ENCODE measurements around the gene LRRTM2. TPM values are rescaled to one million over a fixed set of nuclear protein-coding genes. Genes with fewer than 3 reads are reported as not detected.
A peak's percentile ranks its signal among the peaks of the same experiment; 100 is the strongest.

LRRTM2 gene
- total and polyA plus RNA-seq, 4 donors: 0.08 to 0.71 (median 0.24) TPM; not detected in 1

GRCh38 chr5:138869038-138869437 lies 6.1 kb downstream of the LRRTM2 start:
- peaks cover 0 to 15% (median 4%) of the 10 kb centered on the region in 4 donors for H3K4me1 ChIP-seq (ENCODE audit: control insufficient read depth in 4 of 4, insufficient read depth in 4 of 4, low read length in 3 of 4)
- H3K9ac ChIP-seq (ENCODE audit: low read depth in 1 of 2, low read length in 2 of 2): no peak overlapping the region
- H3K27me3 ChIP-seq (ENCODE audit: control insufficient read depth in 4 of 4, insufficient read depth in 4 of 4, low read length in 3 of 4): no peaks in the 10 kb centered on the region
- H3K27ac ChIP-seq (ENCODE audit: low read depth in 1 of 2, low read length in 2 of 2): no peak overlapping the region
- TF ChIP-seq TAF1 (conservative IDR thresholded peaks at IDR 0.05) (no peak), HNF4A (conservative IDR thresholded peaks at IDR 0.05) (peak in 1 of 2 donors; percentile 12)
- 33% methylated on average over 1 of the region's 1 CpG for WGBS
- H3K36me3 ChIP-seq (ENCODE audit: control insufficient read depth in 4 of 4, insufficient read depth in 3 of 4, low read depth in 1 of 4, low read length in 3 of 4): peaks cover 0 to 2% (median 0%) of the 10 kb centered on the region in 4 donors
- DNase-seq (ENCODE audit: low spot score): no peak
- H3K9me3 ChIP-seq (ENCODE audit: control insufficient read depth in 4 of 4, low read length in 3 of 4): peaks cover 0 to 2% (median 0%) of the 10 kb centered on the region in 4 donors
- no peak overlapping the region for H3K4me3 ChIP-seq (ENCODE audit: low read depth in 1 of 3, low read length in 3 of 3)

GRCh38 chr5:138867011-138867410 lies 8.1 kb downstream of the LRRTM2 start:
- Histone ChIP-seq H3K27ac (ENCODE audit: low read depth in 1 of 2, low read length in 2 of 2) (no peak overlapping the region), H3K36me3 (ENCODE audit: control insufficient read depth in 4 of 4, insufficient read depth in 3 of 4, low read depth in 1 of 4, low read length in 3 of 4) (peaks cover 0 to 5% (median 1%) of the 10 kb centered on the region in 4 donors), H3K4me3 (ENCODE audit: low read depth in 1 of 3, low read length in 3 of 3) (no peak overlapping the region), H3K9me3 (ENCODE audit: control insufficient read depth in 4 of 4, low read length in 3 of 4) (peaks cover 0 to 10% (median 6%) of the 10 kb centered on the region in 4 donors), H3K9ac (ENCODE audit: low read depth in 1 of 2, low read length in 2 of 2) (no peak overlapping the region), H3K27me3 (ENCODE audit: control insufficient read depth in 4 of 4, insufficient read depth in 4 of 4, low read length in 3 of 4) (no peaks in the 10 kb centered on the region), H3K4me1 (ENCODE audit: control insufficient read depth in 4 of 4, insufficient read depth in 4 of 4, low read length in 3 of 4) (peaks cover 0 to 11% (median 4%) of the 10 kb centered on the region in 4 donors)
- WGBS: 94% methylated on average over 1 of the region's 1 CpG
- no peak for TF ChIP-seq RXRA (IDR thresholded peaks at IDR 0.05)
- no peak for TF ChIP-seq SP1 (IDR thresholded peaks at IDR 0.05)
- no peak for TF ChIP-seq MAX (IDR thresholded peaks at IDR 0.05)
- TF ChIP-seq RAD21 (IDR thresholded peaks at IDR 0.05): no peak
- no peak for TF ChIP-seq FOXA1 (IDR thresholded peaks at IDR 0.05)
- no peak for TF ChIP-seq ZBTB33 (IDR thresholded peaks at IDR 0.05)
- TF ChIP-seq FOXA2 (IDR thresholded peaks at IDR 0.05): no peak
- no peak for TF ChIP-seq YY1 (IDR thresholded peaks at IDR 0.05)
- TF ChIP-seq REST (IDR thresholded peaks at IDR 0.05): no peak
- no peak for TF ChIP-seq TAF1 (conservative IDR thresholded peaks at IDR 0.05)
- TF ChIP-seq NR2F2 (IDR thresholded peaks at IDR 0.05): no peak
- TF ChIP-seq ATF3 (IDR thresholded peaks at IDR 0.05): no peak
- TF ChIP-seq EGR1 (IDR thresholded peaks at IDR 0.05; ENCODE audit: low read depth in 2 of 2): no peak
- TF ChIP-seq CTCF (IDR thresholded peaks at IDR 0.05; ENCODE audit: low read depth, low read length, missing input control): no peak
- TF ChIP-seq GABPA (IDR thresholded peaks at IDR 0.05 in 1 of 2, conservative IDR thresholded peaks at IDR 0.05 in 1 of 2): no peak
- no peak for TF ChIP-seq HNF4G (IDR thresholded peaks at IDR 0.05)
- no peak for TF ChIP-seq HNF4A (conservative IDR thresholded peaks at IDR 0.05)
- TF ChIP-seq JUND (IDR thresholded peaks at IDR 0.05): no peak
- DNase-seq (ENCODE audit: low spot score): no peak

All from liver (tissue), 9 donors.